ENCODE measurements around the gene NPLOC4. TPM values are rescaled to one million over a fixed set of nuclear protein-coding genes. Genes with fewer than 3 reads are reported as not detected.
A peak's percentile ranks its signal among the peaks of the same experiment; 100 is the strongest.

The NPLOC4 gene
- total and polyA plus RNA-seq, 2 of the 8 experiments (the other 6 are each of a cell fraction or from before 2014, with no cell fraction given): 70.7 to 92.7 TPM

DNA sequence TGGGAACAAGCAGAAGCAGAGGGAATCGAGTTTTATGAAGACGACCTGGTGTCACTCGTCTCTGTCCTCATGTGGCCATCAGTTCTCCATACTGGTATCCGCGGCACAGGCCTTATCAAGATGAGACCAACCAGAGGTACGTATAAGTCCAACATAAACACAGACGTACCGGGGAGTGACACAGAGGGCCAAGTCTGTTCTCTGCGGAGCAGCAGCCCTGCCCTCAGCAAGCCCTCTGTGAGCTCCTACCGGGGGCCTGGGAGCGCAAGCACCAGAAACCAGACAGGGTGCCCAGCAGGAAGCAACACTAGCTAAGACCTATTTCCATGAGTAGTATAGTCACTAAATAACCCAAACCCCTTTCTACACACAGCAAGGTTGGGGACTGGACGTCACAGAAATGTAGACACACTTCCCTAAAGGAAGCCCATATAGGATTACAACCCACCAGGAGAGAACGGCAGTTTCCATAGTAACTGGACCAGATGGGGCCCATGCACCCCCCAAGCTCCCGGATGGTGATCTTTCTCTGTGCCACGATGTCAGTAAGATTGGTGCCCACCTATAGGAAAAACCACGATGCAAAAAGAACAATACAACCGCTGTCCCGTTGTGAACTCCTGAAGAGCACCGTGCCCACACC lies 45.8 kb upstream of the NPLOC4 start:
- H2AK5ac ChIP-seq (ENCODE audit: low read depth, low read length): no peak overlapping the region
- no peak overlapping the region for H2BK15ac ChIP-seq (ENCODE audit: low read length)
- peaks cover 4 to 39% of the 10 kb centered on the region in 2 experiments; a peak in 3 of 4 replicates for H3K79me2 ChIP-seq (ENCODE audit: control insufficient read depth in 1 of 2, insufficient read depth in 2 of 2, low read length in 2 of 2)
- peak overlapping the region; percentile 70 for H3K56ac ChIP-seq (replicated peaks; ENCODE audit: insufficient read length, low read depth, low read length)
- H4K91ac ChIP-seq (replicated peaks; ENCODE audit: insufficient read length, low read length): no peak overlapping the region
- peak overlapping the region; percentile 83; the same call in 1 of the 2 replicates for H4K8ac ChIP-seq (ENCODE audit: extremely low read depth, insufficient read depth, low read length)
- H3K4me1 ChIP-seq (replicated peaks in 1 of 4; ENCODE audit: control insufficient read depth in 3 of 4, insufficient read depth in 4 of 4, low read length in 3 of 4): peaks cover 3 to 14% (median 7%) of the 10 kb centered on the region in 4 experiments; a peak in 6 of 7 replicates
- H2BK20ac ChIP-seq (ENCODE audit: low read length): no peak overlapping the region
- CTCF ChIA-PET (ENCODE audit: partially characterized antibody): interaction anchor here (1.2 to 2.9 kb wide), 5 partner anchors 11 to 28 kb away, joined by 3 to 10 read pairs (median 5); no protein-coding TSS in a partner anchor
- H3K14ac ChIP-seq (ENCODE audit: insufficient read length): no peak overlapping the region
- H3K23me2 ChIP-seq (ENCODE audit: low read depth, low read length): peaks cover 12% of the 10 kb centered on the region
- no peak overlapping the region for H3K18ac ChIP-seq (ENCODE audit: extremely low read depth, low read length)
- H3K27me3 ChIP-seq (replicated peaks in 1 of 4; ENCODE audit: control insufficient read depth in 3 of 4, extremely low read depth in 1 of 4, insufficient read depth in 3 of 4, low read length in 3 of 4): no peaks in the 10 kb centered on the region; a peak in 1 of 7 replicates
- peak overlapping the region; percentile 35 to 76 (median 73) for H3K9ac ChIP-seq (replicated peaks in 1 of 4; ENCODE audit: extremely low read depth in 1 of 4, low read depth in 3 of 4, low read length in 3 of 4)
- no peak overlapping the region for H3K23ac ChIP-seq (ENCODE audit: insufficient read length)
- no peak for FAIRE-seq
- H3K4me3 ChIP-seq (ENCODE audit: extremely low read depth in 1 of 4, insufficient read depth in 2 of 4, low read depth in 3 of 4, low read length in 4 of 4): peak overlapping the region; percentile 76 to 89 (median 87)
- no peak overlapping the region for H2BK120ac ChIP-seq (replicated peaks; ENCODE audit: low read depth, low read length)
- no peaks in the 10 kb centered on the region for H3K9me3 ChIP-seq (ENCODE audit: insufficient read depth in 2 of 2, low read depth in 1 of 2, low read length in 1 of 2)
- no peak for DNase-seq (ENCODE audit: low read depth in 1 of 2, low spot score in 2 of 2)
- H4K5ac ChIP-seq (ENCODE audit: insufficient read length, low read depth, low read length): peak overlapping the region; percentile 56
- peaks cover 2 to 12% (median 9%) of the 10 kb centered on the region in 4 experiments; a peak in 6 of 8 replicates for H3K36me3 ChIP-seq (ENCODE audit: control insufficient read depth in 2 of 4, insufficient read depth in 4 of 4, low read length in 3 of 4)
- peaks cover 0 to 25% of the 10 kb centered on the region in 2 experiments for H4K20me1 ChIP-seq (replicated peaks in 1 of 2; ENCODE audit: control insufficient read depth in 1 of 2, insufficient read depth in 2 of 2, low read length in 2 of 2)
- H2BK12ac ChIP-seq (ENCODE audit: low read depth, low read length): no peak overlapping the region
- no peak overlapping the region for H3K4ac ChIP-seq (replicated peaks; ENCODE audit: insufficient read length, low read depth, low read length)
- WGBS, 2 experiments (ENCODE audit: extremely low coverage in 1 of 2, insufficient coverage in 1 of 2, insufficient read length in 1 of 2, insufficient replicate concordance in 2 of 2, low coverage in 1 of 2, low lambda C conversion rate in 2 of 2, missing lambda C conversion rate in 1 of 2): 55% methylated on average over 19 of the region's 19 CpGs; no CpG with 5 or more reads in 1 of the 2 experiments
- no peak overlapping the region for H2AFZ ChIP-seq (ENCODE audit: low read length)
- POLR2A ChIA-PET (ENCODE audit: partially characterized antibody): interaction anchor here (0.6 to 28.4 kb wide), 10 partner anchors 12 to 169 kb away, joined by 3 to 436 read pairs (median 6); partner anchors contain the start of genes CCDC137, MRPL12, NPLOC4 and OXLD1
- H3K27ac ChIP-seq (ENCODE audit: low read depth, low read length): peak overlapping the region; percentile 58; the same call in 1 of the 2 replicates
- peaks cover 15% of the 10 kb centered on the region for H3K79me1 ChIP-seq (ENCODE audit: low read depth, low read length)
- H3K4me2 ChIP-seq (ENCODE audit: insufficient read depth in 1 of 2, low read depth in 2 of 2, low read length in 2 of 2): peak overlapping the region; percentile 77 to 84
- no peak for TF ChIP-seq NRF1 (IDR thresholded peaks at IDR 0.05; ENCODE audit: low read depth, low read length)
- TF ChIP-seq, protein P1, sequence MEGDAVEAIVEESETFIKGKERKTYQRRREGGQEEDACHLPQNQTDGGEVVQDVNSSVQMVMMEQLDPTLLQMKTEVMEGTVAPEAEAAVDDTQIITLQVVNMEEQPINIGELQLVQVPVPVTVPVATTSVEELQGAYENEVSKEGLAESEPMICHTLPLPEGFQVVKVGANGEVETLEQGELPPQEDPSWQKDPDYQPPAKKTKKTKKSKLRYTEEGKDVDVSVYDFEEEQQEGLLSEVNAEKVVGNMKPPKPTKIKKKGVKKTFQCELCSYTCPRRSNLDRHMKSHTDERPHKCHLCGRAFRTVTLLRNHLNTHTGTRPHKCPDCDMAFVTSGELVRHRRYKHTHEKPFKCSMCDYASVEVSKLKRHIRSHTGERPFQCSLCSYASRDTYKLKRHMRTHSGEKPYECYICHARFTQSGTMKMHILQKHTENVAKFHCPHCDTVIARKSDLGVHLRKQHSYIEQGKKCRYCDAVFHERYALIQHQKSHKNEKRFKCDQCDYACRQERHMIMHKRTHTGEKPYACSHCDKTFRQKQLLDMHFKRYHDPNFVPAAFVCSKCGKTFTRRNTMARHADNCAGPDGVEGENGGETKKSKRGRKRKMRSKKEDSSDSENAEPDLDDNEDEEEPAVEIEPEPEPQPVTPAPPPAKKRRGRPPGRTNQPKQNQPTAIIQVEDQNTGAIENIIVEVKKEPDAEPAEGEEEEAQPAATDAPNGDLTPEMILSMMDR (IDR thresholded peaks at IDR 0.05; ENCODE audit: control extremely low read depth in 1 of 3, insufficient read depth in 1 of 3, low read depth in 1 of 3, low read length in 3 of 3): no peak
- no peak for TF ChIP-seq FOSL1 (IDR thresholded peaks at IDR 0.05; ENCODE audit: insufficient read depth, low read depth, low read length)
- TF ChIP-seq JUND (IDR thresholded peaks at IDR 0.05; ENCODE audit: low read length): no peak
- TF ChIP-seq CTBP2 (IDR thresholded peaks at IDR 0.05; ENCODE audit: borderline replicate concordance, insufficient read depth, insufficient read length, low read length): no peak
- 0 out of 2 replicates have a peak overlapping the region, but pooled peaks have one; percentile 60 for H2BK5ac ChIP-seq (ENCODE audit: low read depth, low read length)

Data from H1 (cell line).